HG03571 (cell line): Measurements from ENCODE around the gene SLC8B1.

Source experiments
- ATAC-seq: cut with Tn5 transposase; IDR thresholded peaks from one replicate; pipeline ENCODE4 v1.9.1; 2021; ENCODE audit not compliant: unreplicated experiment

The SLC8B1 gene

GRCh38 chr12:113271853-113272561 is 62.9 kb downstream of the SLC8B1 start:
- no peak for ATAC-seq

- ATAC-seq = no peak
Observed at GRCh38 chr12:113271466-113271852, 63.5 kb downstream of the SLC8B1 start.

- no peak for ATAC-seq
Observed at GRCh38 chr12:113270709-113271009, 64.2 kb downstream of the SLC8B1 start.

DNA sequence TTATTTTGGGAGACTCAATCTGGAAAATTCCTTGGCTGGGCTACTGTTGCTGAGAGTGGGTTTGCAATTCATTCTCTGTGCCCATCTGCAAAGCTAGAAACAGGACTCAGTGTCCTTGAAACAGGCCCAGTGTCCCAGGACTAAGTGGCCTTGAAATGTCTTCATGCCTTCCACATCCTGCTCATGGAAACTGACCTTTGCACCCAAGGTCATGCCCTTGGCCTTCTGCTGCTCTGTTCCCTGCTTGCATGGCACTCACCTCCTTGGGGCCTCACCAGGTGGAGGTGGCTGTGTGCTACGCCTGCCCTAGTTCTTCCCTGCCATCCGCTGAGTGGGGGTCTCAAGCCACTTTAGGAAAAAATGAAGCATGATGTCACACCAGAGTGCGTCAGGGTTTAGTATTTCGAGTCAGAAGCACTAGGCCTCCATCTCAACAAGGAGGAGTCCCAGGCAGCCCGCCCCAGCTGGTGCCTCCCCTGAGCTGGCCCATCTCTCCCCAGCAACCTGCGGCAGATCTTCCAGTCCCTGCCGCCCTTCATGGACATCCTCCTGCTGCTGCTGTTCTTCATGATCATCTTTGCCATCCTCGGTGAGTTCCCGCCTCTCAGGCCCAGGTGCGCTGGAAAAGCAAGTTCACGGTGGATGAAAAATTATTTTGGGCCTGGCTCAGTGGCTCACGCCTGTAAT is 65.5 kb downstream of the SLC8B1 start:
- ATAC-seq = no peak

GRCh38 chr12:113268621-113269020 is 66.3 kb downstream of the SLC8B1 start:
- ATAC-seq = no peak

DNA sequence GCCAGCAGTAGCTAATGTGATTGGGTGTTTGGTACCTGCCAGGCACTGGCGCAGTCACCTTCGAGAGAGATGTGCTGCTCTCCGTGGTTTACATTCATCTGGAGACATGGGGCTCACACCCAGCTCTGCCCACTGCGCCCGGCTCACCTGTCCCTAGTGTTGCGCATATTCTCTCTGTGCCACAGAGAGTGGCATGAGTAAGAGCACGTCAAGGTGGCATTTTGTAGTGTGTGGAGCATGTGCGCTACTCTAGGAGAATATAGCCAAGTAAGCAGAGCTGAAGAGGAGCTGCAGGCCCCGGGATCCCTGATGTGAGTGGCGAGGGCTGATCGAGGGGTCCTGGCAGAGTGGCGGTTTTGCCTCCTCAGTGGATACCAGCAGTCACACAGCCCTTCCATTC is 66.8 kb downstream of the SLC8B1 start:
- ATAC-seq = no peak

DNA sequence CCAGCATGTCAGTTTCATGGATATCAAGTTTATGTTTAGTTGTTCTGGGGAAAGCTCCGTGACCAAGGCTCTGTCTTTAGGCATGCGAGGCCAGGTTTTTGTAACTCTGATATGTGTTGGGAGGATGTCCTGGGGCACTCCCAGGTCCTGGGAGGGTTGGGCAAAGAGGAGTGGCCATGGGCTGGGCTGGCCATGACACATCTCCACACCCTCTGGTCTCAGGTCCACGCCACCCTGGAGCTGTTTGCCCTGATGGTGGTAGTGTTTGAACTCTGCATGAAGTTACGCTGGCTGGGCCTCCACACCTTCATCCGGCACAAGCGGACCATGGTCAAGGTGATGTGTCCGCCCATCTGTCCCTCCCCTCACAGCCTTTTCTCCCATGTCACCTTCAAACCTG is 67.3 kb downstream of the SLC8B1 start:
- ATAC-seq = no peak

GRCh38 chr12:113266106-113266895 is 68.6 kb downstream of the SLC8B1 start:
- no peak for ATAC-seq

DNA sequence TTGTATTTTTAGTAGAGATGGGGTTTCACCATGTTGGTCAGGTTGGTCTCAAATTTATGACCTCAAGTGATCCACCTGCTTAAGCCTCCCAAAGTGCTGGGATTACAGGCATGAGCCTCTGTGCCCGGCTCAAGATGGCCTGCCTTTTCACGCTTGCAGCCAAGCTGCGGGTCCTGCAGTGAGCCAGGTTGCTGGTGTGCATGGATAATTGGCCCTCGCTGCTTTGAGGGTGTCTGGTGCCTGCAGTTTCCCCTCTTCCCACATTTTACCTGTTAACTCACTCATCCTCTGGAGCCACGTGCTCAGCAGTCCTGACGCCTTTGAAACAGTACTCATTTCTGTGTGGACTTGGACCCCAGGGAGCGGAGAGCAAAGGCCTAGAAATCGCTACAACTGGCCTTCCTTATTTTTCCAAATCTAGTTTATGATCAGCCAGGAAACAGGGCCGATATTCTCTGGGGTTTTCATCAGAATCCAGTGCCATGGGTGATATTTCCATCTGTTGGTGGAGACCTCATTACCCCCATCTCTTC is 71.4 kb downstream of the SLC8B1 start:
- no peak for ATAC-seq

GRCh38 chr12:113262710-113263109 is 72.2 kb downstream of the SLC8B1 start:
- ATAC-seq = no peak

GRCh38 chr12:113261847-113262470 is 73.0 kb downstream of the SLC8B1 start:
- ATAC-seq = no peak

DNA sequence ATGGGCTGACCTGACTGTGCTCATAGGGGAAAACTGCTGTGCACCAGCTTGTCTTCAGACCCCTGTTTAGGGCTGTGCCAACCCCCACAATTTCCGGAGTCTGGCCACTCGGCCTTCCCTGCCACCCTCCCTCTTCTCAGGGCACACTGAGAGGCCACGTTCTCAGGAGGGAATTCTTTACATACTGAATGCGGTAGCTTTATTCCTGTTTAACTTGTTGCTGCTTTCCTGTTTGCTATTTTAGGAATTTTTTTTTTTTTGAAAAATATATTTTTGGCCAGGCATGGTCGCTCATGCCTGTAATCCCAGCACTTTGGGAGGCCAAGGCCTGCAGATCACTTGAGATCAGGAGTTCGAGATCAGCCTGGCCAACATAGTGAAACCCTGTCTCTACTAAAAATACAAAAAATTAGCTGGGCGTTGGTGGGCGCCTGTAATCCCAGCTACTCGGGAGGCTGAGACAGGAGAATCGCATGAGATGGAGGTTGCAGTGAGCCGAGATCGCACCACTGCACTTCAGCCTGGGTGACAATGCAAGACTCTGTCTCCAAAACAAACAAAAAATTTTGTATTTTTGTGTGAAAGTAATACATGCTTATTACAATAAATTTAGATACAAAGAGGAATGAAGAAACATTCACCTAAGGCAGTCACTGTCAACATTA is 74.1 kb downstream of the SLC8B1 start:
- ATAC-seq = no peak

GRCh38 chr12:113260127-113260526 is 74.8 kb downstream of the SLC8B1 start:
- ATAC-seq = no peak

- no peak for ATAC-seq
Observed at GRCh38 chr12:113257564-113257963, 77.3 kb downstream of the SLC8B1 start.

DNA sequence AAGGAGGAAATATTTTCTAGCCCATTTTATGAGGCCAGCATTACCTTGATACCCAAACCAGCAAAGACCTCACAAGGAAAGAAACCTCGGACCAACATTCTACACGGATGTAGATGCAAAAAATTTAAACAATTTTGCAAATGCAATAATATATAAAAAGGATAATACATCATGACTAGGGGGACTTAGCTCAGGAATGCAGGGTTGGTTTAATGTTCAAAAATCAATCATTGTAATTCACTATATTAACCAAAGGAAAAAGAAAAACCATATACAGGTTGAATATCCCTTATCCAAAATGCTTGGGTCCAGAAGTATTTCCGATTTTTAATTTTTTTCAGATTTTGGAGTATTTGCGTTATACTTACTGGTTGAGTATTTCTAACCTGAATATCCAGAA is 80.6 kb downstream of the SLC8B1 start:
- ATAC-seq = no peak

- no peak for ATAC-seq
Observed at GRCh38 chr12:113253532-113254285, 81.2 kb downstream of the SLC8B1 start.

GRCh38 chr12:113252494-113252893 is 82.4 kb downstream of the SLC8B1 start:
- no peak for ATAC-seq

DNA sequence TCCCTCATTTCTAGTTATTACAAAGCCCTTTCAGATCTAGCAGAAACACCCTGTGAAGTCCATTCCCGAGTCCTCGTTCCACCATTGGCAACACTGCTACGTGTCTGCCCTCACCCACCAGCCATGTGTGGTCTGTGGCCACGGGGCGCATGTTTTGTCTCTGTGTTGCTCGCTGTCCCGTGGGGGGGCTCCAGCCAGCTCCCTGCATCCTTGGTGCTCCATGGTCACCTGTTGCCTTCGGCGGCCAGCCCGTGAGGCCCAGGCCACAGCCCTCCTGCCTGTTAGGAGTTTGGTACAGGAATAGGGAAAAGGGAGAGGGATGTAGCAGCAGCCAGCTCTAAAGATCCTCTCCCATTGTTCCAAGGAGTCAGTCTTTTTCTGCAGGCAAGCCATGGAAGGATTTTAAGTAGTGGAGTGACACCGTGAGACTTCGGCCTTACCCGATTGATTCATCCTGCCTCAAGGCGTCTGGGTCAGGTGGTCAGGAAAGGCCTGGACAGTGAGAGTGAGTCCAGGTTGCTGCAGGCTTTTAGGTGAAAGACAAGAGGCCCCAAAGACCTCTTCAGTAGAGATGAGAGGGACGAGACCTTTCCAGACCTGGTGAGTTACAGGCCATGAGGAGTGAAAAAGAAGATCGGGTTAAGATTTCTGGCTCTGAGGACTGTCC is 83.4 kb downstream of the SLC8B1 start:
- ATAC-seq = no peak

DNA sequence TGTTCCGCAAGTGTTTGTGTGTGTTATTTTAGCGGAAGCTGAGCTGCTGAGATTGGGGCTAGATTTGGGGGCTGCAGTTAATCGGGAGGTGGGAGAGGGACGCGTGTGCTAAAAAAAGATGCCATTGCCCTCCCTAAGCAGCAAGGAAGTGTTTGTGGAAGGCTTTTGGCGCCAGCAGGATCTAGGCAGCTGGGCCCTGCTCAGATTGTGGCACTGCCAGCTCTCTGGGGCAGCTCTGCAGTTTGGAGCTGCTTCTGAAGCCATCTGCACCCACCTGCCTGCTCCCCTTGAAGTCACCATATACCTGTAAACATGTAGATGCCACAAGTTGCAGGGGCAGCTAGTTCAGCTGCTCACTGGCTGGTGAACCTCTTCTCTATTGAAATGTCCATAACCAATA is 84.9 kb downstream of the SLC8B1 start:
- no peak for ATAC-seq

DNA sequence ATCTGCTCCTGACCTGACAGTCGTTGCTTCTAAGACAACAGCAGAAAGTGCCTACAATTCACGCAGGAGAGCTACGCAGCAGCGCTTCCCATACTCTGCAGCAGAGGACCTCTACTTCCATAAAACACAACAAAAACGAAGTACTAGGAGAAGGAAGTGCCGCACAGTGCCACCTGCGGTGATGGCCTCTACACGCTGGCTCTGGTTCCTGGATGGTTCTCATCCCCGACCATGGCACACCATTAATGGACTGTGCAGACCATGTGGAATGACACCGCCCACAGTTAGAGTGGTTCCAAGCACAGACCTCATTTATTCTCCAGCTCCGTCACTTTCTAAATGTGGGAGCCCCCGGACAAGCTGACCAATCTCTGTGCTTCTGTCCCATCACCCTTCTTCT is 85.4 kb downstream of the SLC8B1 start:
- ATAC-seq = no peak
